SK-N-SH (cell line): ENCODE measurements around the gene SKOR2.

Experiments
- CHD2 ChIP-seq: fragments of 150-350 bp; IDR thresholded peaks from 2 replicates; pipeline ENCODE4 v1.6.1; 2018; ENCODE audit warnings: low read length; ENCODE audit not compliant: partially characterized antibody
- CTCF ChIP-seq: fragments of 200-600 bp; sonication (generic); IDR thresholded peaks from 2 replicates; pipeline ENCODE4 v1.6.1; 2017; ENCODE audit warnings: antibody characterized with exemption, mild to moderate bottlenecking, moderate library complexity
- EP300 ChIP-seq, 2 experiments: IDR thresholded peaks; 2 replicates each; pipeline versions ENCODE4 v1.4.0 to v1.6.1; 2012; ENCODE audit warnings: borderline replicate concordance in 1 of 2, low read depth in 1 of 2, low read length in 1 of 2
- NFIC ChIP-seq: IDR thresholded peaks from 2 replicates; pipeline ENCODE4 v1.4.0; 2012; ENCODE audit warnings: borderline replicate concordance
- USF2 ChIP-seq: fragments of 150-350 bp; IDR thresholded peaks from 2 replicates; pipeline ENCODE4 v1.6.1; 2017; ENCODE audit warnings: antibody characterized with exemption, low read length, low read depth, borderline replicate concordance

- TF ChIP-seq CTCF (no peak), CHD2 (no peak), USF2 (no peak), NFIC (no peak), EP300 (IDR thresholded peaks at IDR 0.05; ENCODE audit: borderline replicate concordance in 1 of 2, low read depth in 1 of 2, low read length in 1 of 2) (no peak)
Measured at GRCh38 chr18:47247036-47247415, 4.4 kb downstream of the SKOR2 start.
